ENCODE data around the gene POLR2E. TPM values are rescaled to one million over a fixed set of nuclear protein-coding genes. Genes with fewer than 3 reads are reported as not detected.

The POLR2E gene
- total and polyA plus RNA-seq, 2 of the 13 experiments (the other 11 are each of a cell fraction or from before 2014, with no cell fraction given): 140 to 272 TPM

GRCh38 chr19:1138121-1138520, 42.9 kb upstream of the POLR2E start (continued):
- TF ChIP-seq ZBTB10 (CRISPR knock-in tag; IDR thresholded peaks at IDR 0.05; ENCODE audit: borderline replicate concordance) (no peak), KIAA2018 (CRISPR knock-in tag; IDR thresholded peaks at IDR 0.05; ENCODE audit: borderline replicate concordance) (no peak), GMEB2 (CRISPR knock-in tag; IDR thresholded peaks at IDR 0.05; ENCODE audit: low read depth) (no peak), NFYC (CRISPR knock-in tag; IDR thresholded peaks at IDR 0.05) (no peak), MBD4 (IDR thresholded peaks at IDR 0.05; ENCODE audit: borderline replicate concordance, low read length) (no peak), CCAR2 (optimal IDR thresholded peaks at IDR 0.05; ENCODE audit: low read depth, low read length) (no peak), POLR2G (IDR thresholded peaks at IDR 0.05; ENCODE audit: low read depth, low read length) (no peak)
